Activated naive CD8-positive, alpha-beta T cell treated with anti-CD3 and anti-CD28 coated beads, Interleukin-2, amount 50 U/mL, for 24 hours (primary cell): ENCODE data around the gene APBB1.
A peak's percentile ranks its signal among the peaks of the same experiment; 100 is the strongest.

ENCODE experiments used
- ATAC-seq: fragments of 150-1000 bp; cut with Tn5 transposase; one replicate; pipeline ENCODE4 v1.10.0; 2021
- DNase-seq: peaks from one replicate; pipeline ENCODE4 v3.0.0; 2021
- H3K27ac Mint-ChIP-seq: one replicate; pipeline ENCODE4 v1.8.0; 2021; ENCODE audit warnings: mild to moderate bottlenecking, mixed read lengths
- H3K27me3 Mint-ChIP-seq: one replicate; pipeline ENCODE4 v1.8.0; 2021; ENCODE audit warnings: mixed read lengths
- H3K36me3 Mint-ChIP-seq: one replicate; pipeline ENCODE4 v1.8.0; 2021; ENCODE audit warnings: low read depth, mixed read lengths
- H3K4me1 Mint-ChIP-seq: one replicate; pipeline ENCODE4 v1.8.0; 2021; ENCODE audit warnings: mixed read lengths
- H3K4me3 Mint-ChIP-seq: one replicate; pipeline ENCODE4 v1.8.0; 2021; ENCODE audit warnings: mild to moderate bottlenecking, moderate library complexity, mixed read lengths
- H3K9me3 Mint-ChIP-seq: one replicate; pipeline ENCODE4 v1.8.0; 2021; ENCODE audit warnings: mixed read lengths

Gene APBB1

DNA sequence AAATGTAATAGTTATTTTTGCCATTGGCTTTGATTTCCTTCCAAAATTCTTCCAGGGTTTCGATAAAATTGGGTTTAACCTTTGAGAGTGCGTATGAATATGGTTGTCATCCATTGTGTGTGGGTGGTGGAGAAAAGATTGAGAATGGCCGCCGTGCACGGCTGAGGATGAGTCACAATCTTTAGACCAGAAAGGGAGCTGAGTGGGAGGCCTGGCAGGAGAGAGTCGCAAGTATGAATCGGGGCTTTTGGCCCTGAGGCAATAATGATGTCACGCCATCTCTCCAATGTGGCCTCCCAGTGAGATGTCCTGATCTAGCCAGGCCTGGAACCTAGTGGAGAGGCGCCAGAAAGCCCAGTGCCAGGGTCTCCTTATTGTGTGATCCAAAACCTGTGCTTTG, 61.7 kb downstream of the APBB1 start:
- Mint-ChIP-seq H3K36me3 (no peaks in the 10 kb centered on the region), H3K27ac (peak overlapping the region; percentile 36), H3K4me1 (peaks cover 39% of the 10 kb centered on the region), H3K9me3 (no peaks in the 10 kb centered on the region), H3K4me3 (peak overlapping the region; percentile 21), H3K27me3 (no peaks in the 10 kb centered on the region)
- ATAC-seq, result peak; percentile 90
- DNase-seq, result peak; percentile 63

DNA sequence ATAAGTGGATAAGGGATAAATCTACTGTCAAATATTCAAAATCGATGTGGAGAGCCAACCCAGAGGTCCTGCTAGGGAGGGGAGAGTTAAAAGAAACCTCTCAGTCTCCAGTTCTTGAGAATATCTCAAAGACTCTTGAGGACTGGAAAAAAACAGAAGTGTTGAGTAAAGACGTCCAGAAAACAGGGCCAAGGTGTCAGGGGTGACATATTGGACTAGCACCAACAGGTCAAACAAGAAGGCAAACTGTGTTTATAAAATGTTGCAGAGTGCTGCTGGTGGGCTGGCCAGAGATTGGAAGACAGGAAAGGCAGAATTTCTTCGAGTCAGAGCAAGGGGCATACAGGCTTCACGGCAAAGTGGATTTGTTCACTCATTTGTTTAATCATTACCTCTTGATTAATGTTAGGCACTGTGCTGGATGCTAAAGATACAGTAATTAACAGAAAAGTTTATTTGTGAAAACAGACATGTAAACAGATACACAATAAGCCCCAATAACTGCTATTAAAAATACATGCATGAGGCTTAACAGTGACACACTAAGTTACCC, 62.3 kb downstream of the APBB1 start:
- DNase-seq (no peak), ATAC-seq (no peak)
- Mint-ChIP-seq H3K27me3 (no peaks in the 10 kb centered on the region), H3K4me3 (no peak overlapping the region), H3K36me3 (no peaks in the 10 kb centered on the region), H3K27ac (peak overlapping the region; percentile 36), H3K9me3 (no peaks in the 10 kb centered on the region), H3K4me1 (peaks cover 46% of the 10 kb centered on the region)

DNA sequence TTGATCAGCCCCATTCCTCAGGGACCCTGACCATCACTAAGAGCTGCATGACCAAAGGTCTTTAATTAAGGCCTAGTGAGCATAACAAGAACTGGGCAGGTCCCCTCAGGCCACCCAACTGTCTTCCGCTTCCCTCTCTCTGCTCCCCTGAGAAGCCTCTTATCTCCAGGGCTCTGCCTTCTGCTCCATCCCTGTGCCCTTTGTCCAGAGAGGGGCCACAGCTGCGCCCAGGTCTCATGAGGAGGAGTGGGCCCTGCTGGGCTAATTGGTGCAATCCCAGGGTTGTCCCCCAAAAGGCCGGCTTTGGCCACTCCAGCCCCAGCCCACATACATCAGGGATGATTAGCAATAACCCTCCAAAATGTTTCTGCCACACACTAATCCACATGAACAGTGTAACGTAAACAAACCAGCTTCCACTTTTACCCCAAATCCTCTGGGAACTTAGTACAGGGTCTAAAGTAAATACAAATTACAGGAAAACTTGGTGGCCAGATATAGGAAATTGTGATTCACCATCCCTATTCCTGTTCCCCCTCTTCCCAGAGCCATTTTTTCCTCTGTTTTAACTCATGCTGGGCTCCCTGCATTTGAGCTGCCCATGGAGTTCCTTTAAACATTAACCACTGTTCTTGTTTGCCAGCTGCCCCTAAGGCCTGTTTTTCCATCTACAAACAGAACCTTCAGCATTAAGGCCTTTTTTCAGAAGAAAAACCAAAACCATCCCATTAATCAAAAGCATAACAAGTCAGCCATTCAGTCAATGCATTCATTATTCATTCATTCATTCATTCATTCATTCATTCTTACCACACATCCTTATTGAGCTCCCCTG, 64.0 kb downstream of the APBB1 start:
- H3K9me3 Mint-ChIP-seq, result no peaks in the 10 kb centered on the region
- H3K4me3 Mint-ChIP-seq, result no peak overlapping the region
- DNase-seq (no peak), ATAC-seq (no peak)
- H3K27me3 Mint-ChIP-seq, result no peaks in the 10 kb centered on the region
- peaks cover 52% of the 10 kb centered on the region for H3K4me1 Mint-ChIP-seq
- H3K36me3 Mint-ChIP-seq, result no peaks in the 10 kb centered on the region
- no peak overlapping the region for H3K27ac Mint-ChIP-seq

DNA sequence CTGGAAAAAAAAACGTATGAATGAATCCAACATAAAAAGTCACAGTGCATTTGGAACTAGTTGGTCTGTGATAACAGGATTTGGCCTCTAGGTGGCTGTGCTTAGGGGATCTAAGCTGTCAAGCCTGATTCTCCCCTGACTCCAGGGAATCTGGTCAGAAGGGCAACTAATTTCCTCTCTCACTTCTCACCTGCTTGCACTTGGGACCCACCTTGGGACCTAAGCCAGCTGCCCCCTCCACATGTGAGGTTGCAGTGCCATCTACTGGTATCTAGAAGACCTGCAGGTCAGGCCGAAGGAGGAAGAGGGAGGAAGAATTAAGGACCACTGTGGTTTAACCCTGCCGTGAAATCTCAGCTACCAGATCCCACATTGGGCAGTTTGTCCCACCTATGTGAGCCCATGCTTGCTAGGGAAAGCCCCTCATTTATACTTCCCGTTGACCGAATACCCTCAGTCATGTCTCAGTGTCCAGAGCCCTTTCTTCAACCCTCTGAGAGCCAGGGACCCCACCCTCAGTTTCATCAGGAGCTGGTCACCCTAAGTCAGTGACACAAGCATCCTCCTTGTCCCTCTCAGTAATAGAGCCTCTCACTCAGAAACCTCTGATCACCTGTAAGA, 65.4 kb downstream of the APBB1 start:
- H3K36me3 Mint-ChIP-seq, result no peaks in the 10 kb centered on the region

DNA sequence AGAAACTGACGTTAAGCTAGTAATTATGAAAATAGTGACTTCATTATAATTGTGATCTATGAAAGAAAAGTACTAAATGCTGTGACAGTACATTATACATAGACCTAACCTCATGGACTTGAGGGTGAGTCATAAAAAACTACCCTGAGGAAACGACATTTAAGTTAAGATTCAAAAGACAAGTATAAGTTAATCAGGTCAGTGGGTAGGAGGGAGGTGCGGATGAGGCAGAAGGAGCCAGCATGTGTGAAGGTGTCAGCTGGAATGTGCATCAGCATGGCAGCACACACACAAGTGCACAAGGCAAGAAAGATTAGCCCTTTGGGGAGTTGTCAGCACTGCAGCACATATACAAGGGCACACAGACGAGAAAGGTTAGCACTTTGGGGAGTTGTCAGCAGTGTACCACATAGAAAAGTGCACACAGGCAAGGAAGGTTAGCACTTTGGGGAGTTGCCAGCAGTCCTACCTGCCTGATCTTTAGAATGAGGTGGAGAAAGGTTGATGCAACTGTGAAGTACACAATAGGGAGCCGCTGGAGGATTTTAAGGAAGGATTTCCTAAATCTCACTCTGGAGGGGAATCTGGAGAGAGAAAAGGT, 67.0 kb downstream of the APBB1 start:
- DNase-seq (peak; percentile 39), ATAC-seq (peak; percentile 94)
- Mint-ChIP-seq H3K27me3 (no peaks in the 10 kb centered on the region), H3K4me3 (peak overlapping the region; percentile 1), H3K27ac (peak overlapping the region; percentile 55), H3K4me1 (peaks cover 37% of the 10 kb centered on the region), H3K9me3 (no peaks in the 10 kb centered on the region), H3K36me3 (no peaks in the 10 kb centered on the region)

More for the DNA sequence above, 65.4 kb downstream of the APBB1 start:
- ATAC-seq, result peak; percentile 23
- H3K4me3 Mint-ChIP-seq, result no peak overlapping the region
- H3K4me1 Mint-ChIP-seq, result peaks cover 52% of the 10 kb centered on the region
- peak overlapping the region; percentile 48 for H3K27ac Mint-ChIP-seq
- H3K9me3 Mint-ChIP-seq, result no peaks in the 10 kb centered on the region
- no peaks in the 10 kb centered on the region for H3K27me3 Mint-ChIP-seq
- peak; percentile 65 for DNase-seq

DNA sequence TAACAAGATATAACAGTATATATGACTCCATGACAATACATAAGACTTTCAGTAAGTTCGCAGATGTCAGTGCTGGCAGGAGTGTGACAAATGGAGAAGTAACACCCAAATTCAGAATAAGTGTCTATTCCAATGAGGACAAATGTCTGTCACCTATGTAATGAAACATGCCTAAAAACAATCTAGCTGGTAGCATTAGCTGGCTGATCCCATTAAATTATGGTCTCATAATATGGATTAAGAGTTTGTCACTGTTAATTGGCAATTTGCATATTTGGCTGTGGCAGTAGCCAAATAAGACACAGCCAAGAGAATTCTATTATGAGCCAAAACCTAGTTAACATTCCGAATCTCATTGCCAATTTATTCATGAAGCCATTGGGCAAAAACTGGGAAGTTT, 68.4 kb downstream of the APBB1 start:
- no peak for ATAC-seq

DNA sequence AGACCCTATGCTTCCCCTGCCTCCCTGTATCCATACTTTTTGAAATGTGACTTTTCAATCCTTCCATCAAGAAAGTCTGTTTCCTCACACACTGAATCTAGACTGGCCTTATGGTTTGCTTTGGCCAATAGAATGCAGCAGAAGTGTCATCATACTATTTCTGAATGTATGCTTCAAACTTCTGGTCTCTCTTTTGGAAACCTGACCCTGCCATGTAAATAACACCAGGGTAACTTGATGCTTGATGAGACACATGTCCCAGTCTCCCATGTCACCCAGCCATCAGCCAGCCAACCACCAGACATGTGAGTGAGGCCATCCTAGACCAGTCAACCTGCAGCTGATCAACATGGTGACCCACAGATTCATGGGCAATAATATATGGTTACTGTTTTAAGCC, 68.9 kb downstream of the APBB1 start:
- Mint-ChIP-seq H3K4me1 (peaks cover 29% of the 10 kb centered on the region), H3K4me3 (no peak overlapping the region), H3K9me3 (no peaks in the 10 kb centered on the region), H3K27me3 (no peaks in the 10 kb centered on the region), H3K27ac (no peak overlapping the region), H3K36me3 (no peaks in the 10 kb centered on the region)
- ATAC-seq (no peak), DNase-seq (no peak)

More for the DNA sequence above, 68.4 kb downstream of the APBB1 start:
- Mint-ChIP-seq H3K9me3 (no peaks in the 10 kb centered on the region), H3K27ac (no peak overlapping the region), H3K27me3 (no peaks in the 10 kb centered on the region), H3K36me3 (no peaks in the 10 kb centered on the region), H3K4me3 (no peak overlapping the region), H3K4me1 (peaks cover 29% of the 10 kb centered on the region)
- no peak for DNase-seq

DNA sequence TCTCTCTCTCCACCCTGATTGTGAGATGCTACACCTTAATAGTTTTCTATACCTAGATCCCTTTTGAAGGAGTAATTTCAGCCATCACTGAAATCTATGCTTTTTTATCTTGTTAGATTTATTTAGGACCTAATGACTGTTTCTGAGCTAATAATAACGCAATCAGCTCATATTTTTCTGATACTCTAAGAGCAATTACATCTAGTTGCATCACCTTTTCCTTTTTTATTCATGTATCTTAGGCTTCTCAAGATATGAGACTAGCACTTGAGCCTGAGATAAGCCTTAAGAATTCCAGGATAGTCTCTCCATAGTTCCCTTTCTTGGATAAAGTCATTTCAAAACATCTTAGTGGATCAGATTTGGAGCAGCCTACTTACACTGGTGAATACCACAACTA, 73.5 kb downstream of the APBB1 start:
- Mint-ChIP-seq H3K27me3 (peaks cover 2% of the 10 kb centered on the region), H3K9me3 (no peaks in the 10 kb centered on the region)
- no peak for ATAC-seq

More for the DNA sequence above, 73.5 kb downstream of the APBB1 start:
- no peak for DNase-seq
- H3K36me3 Mint-ChIP-seq, result no peaks in the 10 kb centered on the region
- H3K4me3 Mint-ChIP-seq, result no peak overlapping the region
- H3K4me1 Mint-ChIP-seq, result no peaks in the 10 kb centered on the region
- no peak overlapping the region for H3K27ac Mint-ChIP-seq
